Measurements from ENCODE around the gene TDP1. TPM values are rescaled to one million over a fixed set of nuclear protein-coding genes. Genes with fewer than 3 reads are reported as not detected.

The TDP1 gene
- total and polyA plus RNA-seq, 2 experiments from 2014 or later, result 23.0 to 63.6 TPM

DNA sequence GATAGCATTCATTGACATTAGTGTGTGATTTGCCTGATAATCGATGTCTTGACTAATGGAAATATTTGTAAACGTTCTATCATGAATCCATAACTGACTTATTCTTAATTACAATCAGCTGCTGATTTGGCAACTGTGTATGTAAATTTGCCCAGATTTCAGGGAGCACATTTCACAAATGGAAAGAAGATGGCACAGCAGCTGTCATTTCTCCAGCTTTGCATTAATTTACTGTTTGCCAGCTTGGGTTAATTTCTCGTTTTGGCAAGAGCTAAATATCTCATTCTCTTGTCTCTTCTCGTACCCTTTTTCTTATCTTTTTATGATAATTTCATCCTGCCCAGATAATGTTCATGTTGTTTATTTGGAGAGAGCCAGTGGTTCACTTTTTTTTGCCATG is 22.9 kb downstream of the TDP1 start (continued):
- TF ChIP-seq ZNF462 (CRISPR knock-in tag; IDR thresholded peaks at IDR 0.05) (no peak), CREB1 (CRISPR knock-in tag; IDR thresholded peaks at IDR 0.05; ENCODE audit: low read depth) (no peak), ZNF114 (CRISPR knock-in tag; IDR thresholded peaks at IDR 0.05) (no peak), NANOG (IDR thresholded peaks at IDR 0.05; ENCODE audit: borderline replicate concordance) (no peak)
- TF ChIP-seq, protein P1, sequence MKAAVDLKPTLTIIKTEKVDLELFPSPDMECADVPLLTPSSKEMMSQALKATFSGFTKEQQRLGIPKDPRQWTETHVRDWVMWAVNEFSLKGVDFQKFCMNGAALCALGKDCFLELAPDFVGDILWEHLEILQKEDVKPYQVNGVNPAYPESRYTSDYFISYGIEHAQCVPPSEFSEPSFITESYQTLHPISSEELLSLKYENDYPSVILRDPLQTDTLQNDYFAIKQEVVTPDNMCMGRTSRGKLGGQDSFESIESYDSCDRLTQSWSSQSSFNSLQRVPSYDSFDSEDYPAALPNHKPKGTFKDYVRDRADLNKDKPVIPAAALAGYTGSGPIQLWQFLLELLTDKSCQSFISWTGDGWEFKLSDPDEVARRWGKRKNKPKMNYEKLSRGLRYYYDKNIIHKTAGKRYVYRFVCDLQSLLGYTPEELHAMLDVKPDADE (IDR thresholded peaks at IDR 0.05), result no peak

GRCh38 chr14:89983375-89983774 is 27.6 kb downstream of the TDP1 start:
- no peak for ATAC-seq
- H3K4me1 Mint-ChIP-seq, result peaks cover 25% of the 10 kb centered on the region
- no peaks in the 10 kb centered on the region for H3F3A ChIP-seq (replicated peaks; ENCODE audit: low read depth)
- no peaks in the 10 kb centered on the region for H3K9me2 ChIP-seq (ENCODE audit: insufficient read depth)
- no peak overlapping the region for H3K4me3 ChIP-seq
- H4K20me1 ChIP-seq (replicated peaks; ENCODE audit: insufficient read depth), result no peaks in the 10 kb centered on the region
- H3K4me1 ChIP-seq (ENCODE audit: insufficient read depth), result peaks cover 25% of the 10 kb centered on the region
- H3K36me3 ChIP-seq (ENCODE audit: insufficient read depth), result peaks cover 21% of the 10 kb centered on the region
- H3K36me3 Mint-ChIP-seq (ENCODE audit: low read depth), result peaks cover 42% of the 10 kb centered on the region
- H3K4me3 Mint-ChIP-seq, result no peak overlapping the region
- no peak overlapping the region for H3K27ac ChIP-seq (ENCODE audit: low read depth)
- no peak for DNase-seq (ENCODE audit: low spot score)
- no peaks in the 10 kb centered on the region for H3K9me3 Mint-ChIP-seq
- no peaks in the 10 kb centered on the region for H3K27me3 Mint-ChIP-seq (ENCODE audit: insufficient read depth, low read depth, poor library complexity)
- H2AFZ ChIP-seq, result no peak overlapping the region
- H3K27ac Mint-ChIP-seq, result no peak overlapping the region
- no peaks in the 10 kb centered on the region for H3K79me2 ChIP-seq (replicated peaks; ENCODE audit: insufficient read depth)
- no peaks in the 10 kb centered on the region for H3K27me3 ChIP-seq (ENCODE audit: insufficient read depth)
- no peak overlapping the region for H3K4me2 ChIP-seq
- TF ChIP-seq NANOG (IDR thresholded peaks at IDR 0.05; ENCODE audit: borderline replicate concordance) (no peak), EZH2 (IDR thresholded peaks at IDR 0.05; ENCODE audit: low read depth, unreplicated experiment) (no peak), JUNB (IDR thresholded peaks at IDR 0.05; ENCODE audit: unreplicated experiment) (no peak), STAT1 (IDR thresholded peaks at IDR 0.05; ENCODE audit: unreplicated experiment) (no peak), ZNF331 (CRISPR knock-in tag; IDR thresholded peaks at IDR 0.05; ENCODE audit: low read depth) (no peak), CREB1 (CRISPR knock-in tag; IDR thresholded peaks at IDR 0.05; ENCODE audit: low read depth) (no peak), EZH2phosphoT487 (IDR thresholded peaks at IDR 0.05; ENCODE audit: unreplicated experiment) (no peak)
- TF ChIP-seq, protein P2, sequence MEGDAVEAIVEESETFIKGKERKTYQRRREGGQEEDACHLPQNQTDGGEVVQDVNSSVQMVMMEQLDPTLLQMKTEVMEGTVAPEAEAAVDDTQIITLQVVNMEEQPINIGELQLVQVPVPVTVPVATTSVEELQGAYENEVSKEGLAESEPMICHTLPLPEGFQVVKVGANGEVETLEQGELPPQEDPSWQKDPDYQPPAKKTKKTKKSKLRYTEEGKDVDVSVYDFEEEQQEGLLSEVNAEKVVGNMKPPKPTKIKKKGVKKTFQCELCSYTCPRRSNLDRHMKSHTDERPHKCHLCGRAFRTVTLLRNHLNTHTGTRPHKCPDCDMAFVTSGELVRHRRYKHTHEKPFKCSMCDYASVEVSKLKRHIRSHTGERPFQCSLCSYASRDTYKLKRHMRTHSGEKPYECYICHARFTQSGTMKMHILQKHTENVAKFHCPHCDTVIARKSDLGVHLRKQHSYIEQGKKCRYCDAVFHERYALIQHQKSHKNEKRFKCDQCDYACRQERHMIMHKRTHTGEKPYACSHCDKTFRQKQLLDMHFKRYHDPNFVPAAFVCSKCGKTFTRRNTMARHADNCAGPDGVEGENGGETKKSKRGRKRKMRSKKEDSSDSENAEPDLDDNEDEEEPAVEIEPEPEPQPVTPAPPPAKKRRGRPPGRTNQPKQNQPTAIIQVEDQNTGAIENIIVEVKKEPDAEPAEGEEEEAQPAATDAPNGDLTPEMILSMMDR (conservative IDR thresholded peaks at IDR 0.05; ENCODE audit: low read depth in 2 of 2), result no peak
- TF ChIP-seq, protein P3, sequence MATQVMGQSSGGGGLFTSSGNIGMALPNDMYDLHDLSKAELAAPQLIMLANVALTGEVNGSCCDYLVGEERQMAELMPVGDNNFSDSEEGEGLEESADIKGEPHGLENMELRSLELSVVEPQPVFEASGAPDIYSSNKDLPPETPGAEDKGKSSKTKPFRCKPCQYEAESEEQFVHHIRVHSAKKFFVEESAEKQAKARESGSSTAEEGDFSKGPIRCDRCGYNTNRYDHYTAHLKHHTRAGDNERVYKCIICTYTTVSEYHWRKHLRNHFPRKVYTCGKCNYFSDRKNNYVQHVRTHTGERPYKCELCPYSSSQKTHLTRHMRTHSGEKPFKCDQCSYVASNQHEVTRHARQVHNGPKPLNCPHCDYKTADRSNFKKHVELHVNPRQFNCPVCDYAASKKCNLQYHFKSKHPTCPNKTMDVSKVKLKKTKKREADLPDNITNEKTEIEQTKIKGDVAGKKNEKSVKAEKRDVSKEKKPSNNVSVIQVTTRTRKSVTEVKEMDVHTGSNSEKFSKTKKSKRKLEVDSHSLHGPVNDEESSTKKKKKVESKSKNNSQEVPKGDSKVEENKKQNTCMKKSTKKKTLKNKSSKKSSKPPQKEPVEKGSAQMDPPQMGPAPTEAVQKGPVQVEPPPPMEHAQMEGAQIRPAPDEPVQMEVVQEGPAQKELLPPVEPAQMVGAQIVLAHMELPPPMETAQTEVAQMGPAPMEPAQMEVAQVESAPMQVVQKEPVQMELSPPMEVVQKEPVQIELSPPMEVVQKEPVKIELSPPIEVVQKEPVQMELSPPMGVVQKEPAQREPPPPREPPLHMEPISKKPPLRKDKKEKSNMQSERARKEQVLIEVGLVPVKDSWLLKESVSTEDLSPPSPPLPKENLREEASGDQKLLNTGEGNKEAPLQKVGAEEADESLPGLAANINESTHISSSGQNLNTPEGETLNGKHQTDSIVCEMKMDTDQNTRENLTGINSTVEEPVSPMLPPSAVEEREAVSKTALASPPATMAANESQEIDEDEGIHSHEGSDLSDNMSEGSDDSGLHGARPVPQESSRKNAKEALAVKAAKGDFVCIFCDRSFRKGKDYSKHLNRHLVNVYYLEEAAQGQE (IDR thresholded peaks at IDR 0.05; ENCODE audit: unreplicated experiment), result no peak
